Urinary bladder (tissue), 4 donors: Measurements from ENCODE around the gene SLC6A4. TPM values are rescaled to one million over a fixed set of nuclear protein-coding genes. Genes with fewer than 3 reads are reported as not detected.

ENCODE experiments used
- DNase-seq: peaks from one replicate; pipeline ENCODE4 v3.0.0-alpha.2; 2015; ENCODE audit errors: extremely low spot score
- H3K27ac ChIP-seq: one replicate; pipeline ENCODE4 v1.5.1; 2013; ENCODE audit warnings: low read depth, mild to moderate bottlenecking, moderate library complexity
- H3K36me3 ChIP-seq: one replicate; pipeline ENCODE4 v1.6.1; 2013; ENCODE audit warnings: mild to moderate bottlenecking, moderate library complexity; ENCODE audit not compliant: insufficient read depth
- H3K4me1 ChIP-seq: one replicate; pipeline ENCODE4 v1.6.1; 2013; ENCODE audit warnings: mild to moderate bottlenecking, moderate library complexity; ENCODE audit not compliant: insufficient read depth
- H3K4me3 ChIP-seq: one replicate; pipeline ENCODE4 v1.5.1; 2013; ENCODE audit warnings: low read depth, low read length
- WGBS: extraction: QIAGEN DNeasy Blood & Tissue Kit; methylation state at CpG from one replicate; pipeline ENCODE4 v1.1.7; 2013; 5-methylcytosine and 5-hydroxymethylcytosine counted together
- polyA plus RNA-seq: library from polyadenylated mRNA; stranded (reverse); fragments of 200-250 nt; gene quantifications from one replicate; pipeline ENCODE4 v1.2.3, GENCODE V29; 2013
- total RNA-seq: library from RNA; depleted of rRNA; stranded (reverse); fragments of >200 nt; gene quantifications from one replicate; pipeline ENCODE4 v1.2.3, GENCODE V29; 2014
- donor health status: healthy with polysubstance abuse.
- donor health status: healthy.

SLC6A4 gene
- total and polyA plus RNA-seq, 2 donors = 0.03 to 0.37 TPM

DNA sequence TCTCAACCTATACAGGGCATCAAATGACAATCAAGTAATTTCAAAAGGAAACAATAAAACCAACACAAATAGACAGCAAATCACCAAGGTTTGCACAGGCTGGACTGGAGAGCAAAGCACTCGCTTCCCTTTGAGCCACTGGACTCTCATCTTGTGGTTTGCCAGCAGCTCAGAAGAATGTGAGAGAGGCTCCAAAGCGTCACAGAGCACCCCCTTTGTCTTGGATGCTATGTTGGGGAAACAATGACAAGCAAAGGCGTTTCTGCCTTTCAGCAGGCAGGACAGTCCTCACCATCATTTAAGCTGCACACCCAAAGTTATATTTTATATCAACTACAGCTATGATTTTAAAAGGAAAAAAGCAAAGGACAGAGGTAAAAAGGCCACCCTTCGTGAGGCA, 13.2 kb downstream of the SLC6A4 start:
- Histone ChIP-seq H3K36me3 (no peaks in the 10 kb centered on the region), H3K4me3 (no peak overlapping the region), H3K27ac (no peak overlapping the region), H3K4me1 (no peaks in the 10 kb centered on the region)
- 65% methylated on average over 4 of the region's 4 CpGs for WGBS
- no peak for DNase-seq

DNA sequence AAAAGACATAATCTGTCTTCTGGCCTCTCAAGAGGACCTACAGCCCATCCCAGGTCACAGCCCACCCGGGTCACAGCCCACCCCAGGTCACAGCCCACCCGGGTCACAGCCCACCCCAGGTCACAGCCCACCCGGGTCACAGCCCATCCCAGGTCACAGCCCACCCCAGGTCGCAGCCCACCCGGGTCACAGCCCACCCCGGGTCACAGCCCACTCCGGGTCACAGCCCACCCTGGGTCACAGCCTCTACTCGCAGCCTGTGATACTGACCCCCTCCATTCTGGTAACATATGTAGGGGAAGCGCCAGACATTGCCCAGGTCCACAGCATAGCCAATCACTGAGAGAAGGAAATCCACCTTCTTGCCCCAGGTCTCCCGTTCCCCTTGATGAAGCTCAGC, 14.2 kb downstream of the SLC6A4 start:
- 89% methylated on average over 10 of the region's 10 CpGs for WGBS

GRCh38 chr17:30220414-30220813, 15.1 kb downstream of the SLC6A4 start:
- Histone ChIP-seq H3K4me3 (no peak overlapping the region), H3K4me1 (no peaks in the 10 kb centered on the region), H3K36me3 (no peaks in the 10 kb centered on the region), H3K27ac (no peak overlapping the region)
- WGBS = 79% methylated on average over 5 of the region's 5 CpGs
- no peak for DNase-seq

More for the DNA sequence above, 14.2 kb downstream of the SLC6A4 start:
- DNase-seq = no peak
- Histone ChIP-seq H3K4me1 (no peaks in the 10 kb centered on the region), H3K27ac (no peak overlapping the region), H3K4me3 (no peak overlapping the region), H3K36me3 (no peaks in the 10 kb centered on the region)

DNA sequence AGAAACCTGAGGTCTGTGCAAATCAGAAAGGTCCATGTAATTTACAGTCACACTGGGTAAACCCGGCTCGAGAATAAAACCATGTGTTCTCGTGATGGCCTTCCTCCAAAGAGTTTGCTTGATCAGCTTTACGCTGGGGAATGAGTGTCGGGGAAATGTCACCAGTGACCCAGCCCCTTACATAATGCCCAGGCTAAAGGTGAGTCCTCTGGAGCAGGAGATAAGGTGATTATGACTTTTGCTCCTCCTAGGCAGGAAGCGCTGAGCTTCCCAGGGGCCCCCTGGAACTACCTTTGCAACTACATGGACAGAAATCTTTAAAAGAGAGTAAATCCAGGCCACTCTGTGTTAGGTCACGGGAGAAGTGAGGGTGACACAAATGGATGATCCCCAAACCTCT, 15.7 kb downstream of the SLC6A4 start:
- Histone ChIP-seq H3K4me1 (no peaks in the 10 kb centered on the region), H3K36me3 (no peaks in the 10 kb centered on the region), H3K27ac (no peak overlapping the region), H3K4me3 (no peak overlapping the region)
- WGBS = 64% methylated on average over 7 of the region's 7 CpGs
- no peak for DNase-seq

DNA sequence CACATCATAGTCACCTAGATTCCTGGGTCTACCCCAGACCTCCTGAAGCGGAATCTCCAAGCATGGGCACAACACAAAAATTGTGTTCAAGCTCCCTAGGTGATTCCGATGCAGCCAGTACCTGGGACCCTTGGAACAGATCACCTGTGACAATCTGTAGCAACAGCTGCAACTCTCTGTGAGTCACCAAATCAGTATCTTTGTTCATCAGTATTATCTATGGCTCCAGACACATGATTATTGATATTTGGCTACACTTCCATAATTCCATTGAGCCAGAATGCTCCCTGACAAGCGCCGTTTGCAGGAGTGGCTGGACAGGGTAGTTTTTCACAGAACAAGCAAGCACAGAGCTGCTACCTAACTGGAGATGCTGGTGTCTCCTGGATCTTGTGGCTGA, 16.2 kb downstream of the SLC6A4 start:
- 81% methylated on average over 4 of the region's 4 CpGs for WGBS
- no peak overlapping the region for H3K27ac ChIP-seq
- no peaks in the 10 kb centered on the region for H3K4me1 ChIP-seq
- H3K4me3 ChIP-seq = no peak overlapping the region
- no peak for DNase-seq
- H3K36me3 ChIP-seq = no peaks in the 10 kb centered on the region

- DNase-seq = no peak
- no peak overlapping the region for H3K4me3 ChIP-seq
- no peaks in the 10 kb centered on the region for H3K4me1 ChIP-seq
- no peaks in the 10 kb centered on the region for H3K36me3 ChIP-seq
- WGBS = 78% methylated on average over 9 of the region's 9 CpGs
- H3K27ac ChIP-seq = no peak overlapping the region
These were observed 16.7 kb downstream of the SLC6A4 start for GRCh38 chr17:30218799-30219198.

DNA sequence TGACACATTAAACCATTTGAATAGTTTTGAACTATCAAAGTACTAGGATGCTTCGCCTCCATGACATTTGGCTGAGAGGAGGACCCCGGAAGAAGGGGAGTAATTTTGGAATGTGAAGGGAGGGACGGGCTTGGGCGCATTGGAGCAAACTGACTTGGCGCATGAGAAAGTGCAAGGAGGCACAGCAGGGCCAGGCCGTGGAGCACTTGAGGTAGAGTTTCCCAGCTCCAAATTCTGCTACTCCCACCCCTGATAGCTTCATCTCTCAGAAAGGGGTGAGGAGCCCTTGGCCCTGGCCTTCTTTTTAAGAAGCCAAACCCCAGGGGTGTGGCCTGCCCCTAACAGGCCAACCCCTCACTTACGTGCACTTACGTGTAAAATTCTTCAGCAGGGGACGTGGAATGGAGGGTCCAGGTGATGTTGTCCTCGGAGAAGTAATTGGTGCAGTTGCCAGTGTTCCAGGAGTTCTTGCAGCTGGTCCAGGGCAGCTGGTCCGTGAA, 17.7 kb downstream of the SLC6A4 start:
- 94% methylated on average over 11 of the region's 11 CpGs for WGBS
- Histone ChIP-seq H3K4me3 (no peak overlapping the region), H3K27ac (no peak overlapping the region), H3K36me3 (no peaks in the 10 kb centered on the region), H3K4me1 (no peaks in the 10 kb centered on the region)
- no peak for DNase-seq

- no peak overlapping the region for H3K4me3 ChIP-seq
- DNase-seq = no peak
- WGBS = 92% methylated on average over 6 of the region's 6 CpGs
- no peaks in the 10 kb centered on the region for H3K4me1 ChIP-seq
- no peak overlapping the region for H3K27ac ChIP-seq
- no peaks in the 10 kb centered on the region for H3K36me3 ChIP-seq
These were observed 18.4 kb downstream of the SLC6A4 start for GRCh38 chr17:30217054-30217453.

DNA sequence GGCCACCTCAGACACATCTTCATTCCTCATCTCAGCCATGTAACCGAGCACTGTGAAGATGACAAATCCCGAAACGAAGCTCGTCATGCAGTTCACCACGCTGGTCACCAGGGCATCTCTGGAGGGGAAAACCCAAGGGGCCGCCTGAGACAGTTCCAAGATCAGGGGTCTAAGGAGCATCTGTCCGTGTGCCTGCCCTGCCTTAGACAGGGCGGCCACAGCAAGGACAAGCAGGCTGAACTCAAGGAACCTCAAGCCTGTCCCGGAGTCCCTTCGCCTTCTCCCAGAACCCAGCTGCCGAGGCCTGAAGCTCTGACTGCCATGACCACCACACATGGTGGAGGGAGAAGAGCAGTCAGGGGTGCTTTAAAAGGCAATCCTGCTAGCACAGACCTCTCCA, 22.7 kb downstream of the SLC6A4 start:
- no peak overlapping the region for H3K27ac ChIP-seq
- WGBS = 91% methylated on average over 11 of the region's 11 CpGs
- DNase-seq = no peak
- H3K36me3 ChIP-seq = no peaks in the 10 kb centered on the region
- H3K4me1 ChIP-seq = no peaks in the 10 kb centered on the region
- no peak overlapping the region for H3K4me3 ChIP-seq

DNA sequence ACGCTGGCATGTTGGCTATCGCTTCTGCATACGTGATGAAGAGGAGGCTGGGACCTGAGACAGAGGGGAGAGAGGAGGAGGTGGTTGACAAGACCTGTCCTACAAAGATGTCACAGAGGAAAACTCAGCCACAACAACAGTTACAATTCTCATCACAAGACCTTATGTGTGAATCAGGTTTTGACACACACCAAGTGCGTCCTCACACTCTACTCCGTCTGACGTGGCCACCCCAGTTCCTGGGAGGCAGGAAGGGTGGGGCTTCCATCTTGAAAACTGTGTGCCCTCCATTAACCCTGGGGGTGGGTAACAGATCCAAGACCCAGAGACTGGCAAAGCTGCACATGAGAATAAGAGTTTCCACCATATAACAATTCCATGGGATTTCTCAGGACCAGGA, 24.1 kb downstream of the SLC6A4 start:
- WGBS = 82% methylated on average over 6 of the region's 6 CpGs
- DNase-seq = no peak
- no peaks in the 10 kb centered on the region for H3K4me1 ChIP-seq

GRCh38 chr17:30210901-30211300, 24.6 kb downstream of the SLC6A4 start:
- H3K36me3 ChIP-seq = no peaks in the 10 kb centered on the region
- WGBS = 89% methylated on average over 10 of the region's 10 CpGs
- no peak for DNase-seq
- H3K4me1 ChIP-seq = no peaks in the 10 kb centered on the region
- H3K27ac ChIP-seq = no peak overlapping the region
- H3K4me3 ChIP-seq = no peak overlapping the region

More for the DNA sequence above, 24.1 kb downstream of the SLC6A4 start:
- Histone ChIP-seq H3K4me3 (no peak overlapping the region), H3K27ac (no peak overlapping the region), H3K36me3 (no peaks in the 10 kb centered on the region)

DNA sequence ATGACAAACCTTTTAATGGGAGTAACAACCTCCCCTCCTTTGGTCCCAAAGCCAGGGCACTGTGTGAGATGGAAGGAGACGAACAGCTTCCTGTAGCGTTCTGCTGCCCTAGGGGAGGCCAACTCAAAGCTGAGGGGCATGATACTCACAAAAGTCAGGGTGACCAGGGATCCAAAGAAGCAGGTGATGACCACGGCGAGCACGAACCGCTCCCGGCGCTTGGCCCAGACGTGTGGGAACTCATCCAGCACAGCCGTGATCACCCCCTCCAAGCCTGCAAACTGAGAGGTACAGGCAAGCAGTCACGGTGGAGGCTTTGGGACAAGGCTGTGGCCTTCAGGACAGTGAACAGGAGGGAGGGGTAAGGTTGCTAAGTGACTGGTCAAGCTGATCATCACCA, 25.1 kb downstream of the SLC6A4 start:
- Histone ChIP-seq H3K4me1 (no peaks in the 10 kb centered on the region), H3K4me3 (no peak overlapping the region), H3K27ac (no peak overlapping the region), H3K36me3 (no peaks in the 10 kb centered on the region)
- no peak for DNase-seq
- WGBS = 87% methylated on average over 11 of the region's 11 CpGs

- WGBS = 88% methylated on average over 7 of the region's 7 CpGs
These were observed 25.6 kb downstream of the SLC6A4 start for GRCh38 chr17:30209930-30210329.

DNA sequence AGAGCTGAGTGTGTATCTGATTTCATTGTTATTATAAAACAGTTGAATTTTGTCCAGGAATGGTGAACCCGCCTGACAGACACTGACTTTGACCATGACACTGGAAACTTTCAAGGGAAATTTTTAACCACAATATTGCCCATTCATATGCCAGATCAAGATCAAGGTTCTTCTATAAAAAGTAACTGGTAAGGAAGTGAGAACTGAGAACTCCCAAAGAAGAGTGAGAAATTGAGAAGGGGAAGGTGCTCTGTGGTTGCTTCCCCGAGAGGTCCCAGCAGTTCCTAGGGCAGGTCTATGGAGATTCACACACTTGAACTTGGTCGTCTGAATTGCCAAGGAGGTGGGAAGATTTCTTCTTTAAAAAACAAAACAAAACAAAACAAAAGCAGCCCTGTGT, 27.3 kb downstream of the SLC6A4 start:
- no peak for DNase-seq
- Histone ChIP-seq H3K4me1 (no peaks in the 10 kb centered on the region), H3K36me3 (no peaks in the 10 kb centered on the region), H3K4me3 (no peak overlapping the region), H3K27ac (no peak overlapping the region)
- WGBS = 61% methylated on average over 3 of the region's 3 CpGs

More at GRCh38 chr17:30209930-30210329, 25.6 kb downstream of the SLC6A4 start:
- no peaks in the 10 kb centered on the region for H3K36me3 ChIP-seq
- H3K4me3 ChIP-seq = no peak overlapping the region
- DNase-seq = no peak
- no peak overlapping the region for H3K27ac ChIP-seq
- H3K4me1 ChIP-seq = no peaks in the 10 kb centered on the region

DNA sequence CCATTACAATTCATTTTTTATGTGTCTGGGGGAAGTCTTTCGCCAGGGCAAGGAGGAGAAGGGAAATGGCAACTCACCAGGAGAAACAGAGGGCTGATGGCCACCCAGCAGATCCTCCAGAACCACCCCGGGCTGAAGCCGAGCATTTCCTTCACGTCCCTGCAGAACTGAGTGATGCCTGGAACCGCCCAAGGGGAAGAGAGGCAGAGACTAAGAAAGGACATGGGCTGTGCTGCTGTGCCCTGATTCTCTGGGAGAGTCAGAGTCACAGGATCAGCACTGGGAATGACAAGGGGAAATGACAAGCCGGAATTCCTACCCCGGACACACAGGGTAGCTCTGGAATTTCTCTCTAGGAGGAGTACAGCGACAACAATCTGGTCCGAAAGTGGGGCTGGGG, 27.8 kb downstream of the SLC6A4 start:
- no peak for DNase-seq
- H3K4me1 ChIP-seq = no peaks in the 10 kb centered on the region
- 80% methylated on average over 9 of the region's 9 CpGs for WGBS
- no peak overlapping the region for H3K27ac ChIP-seq
- no peaks in the 10 kb centered on the region for H3K36me3 ChIP-seq
- no peak overlapping the region for H3K4me3 ChIP-seq
